ENCODE measurements around the gene PALM3.
"Not testable (repeated sequence)": the region's sequence is repeated elsewhere in the genome, so short reads cannot be mapped to it uniquely, and the experiment has no call there.

The PALM3 gene

DNA sequence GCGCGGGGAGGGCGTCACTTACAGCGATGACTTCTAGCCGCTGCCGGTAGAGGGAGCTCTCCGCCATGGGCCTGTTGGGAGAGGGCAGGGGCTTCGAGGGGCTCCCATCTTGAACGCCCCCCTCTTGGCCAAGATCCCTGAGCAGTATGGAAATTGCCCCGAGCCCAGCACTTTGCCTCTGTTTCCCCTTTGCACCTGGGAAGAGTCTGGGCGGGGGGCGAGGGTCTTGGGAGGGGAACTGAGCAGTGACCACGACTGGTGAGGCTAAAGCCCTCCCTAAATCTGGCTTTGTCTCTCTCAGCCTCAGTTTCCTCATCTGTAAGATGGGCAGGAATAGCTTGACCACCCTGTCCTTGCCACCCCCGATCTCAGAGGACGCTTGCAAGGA, 2.8 kb downstream of the PALM3 start:
- DNase-seq: no peak

DNA sequence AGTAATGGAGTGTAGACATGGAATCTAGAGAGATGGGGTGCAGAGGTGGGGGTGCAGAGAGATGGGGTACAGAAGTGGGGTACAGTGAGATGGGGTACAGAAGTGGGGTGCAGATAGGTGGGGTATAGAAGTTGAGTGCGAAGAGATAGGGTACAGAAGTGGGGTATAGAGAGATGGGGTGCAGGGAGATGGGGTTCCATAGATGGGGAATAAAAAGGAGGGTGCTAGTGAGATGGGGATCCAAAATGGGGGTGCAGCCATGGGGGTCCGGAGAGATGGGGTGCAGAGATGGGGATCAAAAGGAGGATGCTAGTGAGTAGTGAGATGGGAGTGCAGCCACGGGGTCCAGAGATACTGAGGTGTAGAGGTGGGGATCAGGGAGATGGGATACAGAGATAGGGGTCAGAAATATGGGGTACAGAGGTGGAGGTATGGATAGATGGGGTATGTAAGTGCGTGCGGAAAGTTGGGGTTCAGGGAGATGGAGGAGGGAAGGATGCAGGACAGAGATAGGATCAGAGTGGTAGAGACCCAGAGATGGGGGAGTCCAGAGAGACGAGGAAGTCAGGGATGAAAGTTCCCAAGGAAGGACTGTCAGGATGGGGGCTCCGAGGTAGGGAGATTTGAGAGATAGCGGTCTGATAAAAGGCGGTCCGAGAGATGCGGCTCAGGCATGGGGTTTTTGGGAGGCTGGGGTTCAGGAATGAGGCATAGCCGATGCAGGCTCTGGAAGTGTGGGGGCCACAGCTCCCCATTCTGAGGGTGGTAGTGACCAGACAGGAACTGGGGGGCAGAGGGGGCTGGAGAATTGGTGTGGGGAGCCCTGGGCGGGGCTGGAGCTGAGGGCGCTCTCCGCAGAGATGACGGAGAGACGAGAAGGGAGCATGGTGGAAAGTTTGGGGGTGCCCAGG, 3.4 kb downstream of the PALM3 start:
- no peak for DNase-seq

DNA sequence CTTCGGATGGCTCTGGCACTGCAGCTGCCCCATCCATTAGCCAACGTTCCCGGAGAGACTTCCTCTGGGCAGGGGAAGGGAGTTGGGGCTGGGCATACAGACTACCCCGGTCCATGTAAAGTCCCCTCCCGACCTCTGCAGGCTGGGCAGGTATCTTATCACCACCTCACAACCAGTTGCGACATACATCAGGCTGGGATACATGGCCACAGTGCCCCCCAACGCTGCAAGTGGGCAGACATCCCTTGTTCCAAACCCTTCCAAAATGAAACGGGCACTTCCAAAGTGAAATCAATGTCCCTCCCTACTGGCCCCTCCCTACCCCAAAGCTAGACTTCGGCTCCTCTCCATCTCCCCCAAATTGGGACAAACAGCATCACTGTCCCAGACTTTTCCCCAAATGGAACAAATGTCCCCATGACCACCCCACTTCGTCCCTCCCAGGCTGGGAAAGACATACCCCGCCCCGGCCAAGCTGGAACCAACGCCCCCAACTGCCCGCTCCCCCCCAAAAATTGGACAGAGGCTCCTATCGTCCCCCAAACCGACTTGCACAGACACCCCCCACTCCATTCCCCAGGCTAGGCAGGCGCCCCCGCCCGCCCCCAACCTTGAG, 5.0 kb downstream of the PALM3 start:
- no peak for DNase-seq

DNA sequence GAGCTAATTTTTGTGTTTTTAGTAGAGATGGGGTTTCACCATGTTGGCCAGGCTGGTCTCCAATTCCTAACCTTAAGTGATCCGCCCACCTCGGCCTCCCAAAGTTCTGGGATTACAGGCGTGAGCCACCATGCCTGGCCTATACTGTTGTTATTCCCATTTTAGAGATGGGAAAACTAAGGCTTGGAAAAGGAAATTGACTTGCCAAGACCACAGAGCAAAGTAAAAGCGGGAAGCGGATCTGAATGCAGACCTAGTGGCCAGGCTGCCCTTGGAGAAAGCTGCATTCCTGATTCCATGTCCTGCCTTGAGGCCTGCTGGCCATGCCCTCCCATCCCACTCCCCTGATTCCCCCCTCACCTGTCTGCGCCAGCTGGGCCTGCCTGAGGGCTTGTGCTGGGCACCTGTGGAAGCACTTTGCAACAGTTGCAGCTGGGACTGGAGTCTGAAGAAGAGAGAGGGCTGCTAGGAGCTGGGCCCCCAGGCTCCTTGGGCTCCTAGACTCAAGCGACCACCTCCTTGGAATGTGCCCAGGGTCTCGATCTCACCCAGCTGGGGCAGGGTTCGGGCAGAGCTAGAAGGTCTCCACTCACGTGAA, 5.7 kb downstream of the PALM3 start:
- no peak for DNase-seq

DNA sequence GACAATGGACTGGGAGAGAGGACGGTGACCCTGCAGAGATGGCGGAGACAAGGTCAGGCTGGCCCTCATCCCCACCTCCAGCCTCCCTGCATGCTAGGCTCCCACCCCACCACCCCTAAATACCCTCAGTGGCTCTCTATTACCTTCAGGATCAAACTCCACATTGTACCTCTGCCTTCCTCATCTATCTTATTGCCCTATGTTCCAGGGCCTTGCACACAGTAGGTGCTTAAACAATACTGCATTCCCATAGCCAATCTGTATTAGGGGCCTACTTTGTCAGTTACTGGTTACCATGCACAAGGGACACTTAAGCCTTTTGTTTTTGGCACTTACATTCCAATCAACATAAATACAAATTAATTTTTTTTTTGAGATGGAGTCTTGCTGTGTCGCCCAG, 6.5 kb downstream of the PALM3 start:
- no peak for DNase-seq

DNA sequence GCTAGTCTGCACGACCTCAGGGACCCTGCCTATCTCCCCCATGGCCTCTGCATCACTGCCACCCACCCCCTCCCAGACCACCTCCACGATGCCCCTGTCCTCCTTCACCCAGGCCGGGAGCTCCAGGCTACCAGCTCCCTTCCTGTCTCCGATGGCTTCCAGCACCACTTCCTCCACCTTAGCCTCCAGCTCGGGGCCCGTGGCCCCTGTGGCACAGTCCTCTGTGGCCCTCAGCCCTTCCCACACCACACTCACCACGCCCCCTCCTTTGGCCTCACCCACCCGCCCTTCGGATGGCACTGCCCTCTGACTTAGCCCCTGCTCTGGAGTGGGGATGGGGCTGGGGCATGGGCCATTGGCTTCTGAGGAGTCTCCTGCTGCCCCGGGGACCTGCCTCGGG, 7.2 kb downstream of the PALM3 start:
- DNase-seq: no peak

DNA sequence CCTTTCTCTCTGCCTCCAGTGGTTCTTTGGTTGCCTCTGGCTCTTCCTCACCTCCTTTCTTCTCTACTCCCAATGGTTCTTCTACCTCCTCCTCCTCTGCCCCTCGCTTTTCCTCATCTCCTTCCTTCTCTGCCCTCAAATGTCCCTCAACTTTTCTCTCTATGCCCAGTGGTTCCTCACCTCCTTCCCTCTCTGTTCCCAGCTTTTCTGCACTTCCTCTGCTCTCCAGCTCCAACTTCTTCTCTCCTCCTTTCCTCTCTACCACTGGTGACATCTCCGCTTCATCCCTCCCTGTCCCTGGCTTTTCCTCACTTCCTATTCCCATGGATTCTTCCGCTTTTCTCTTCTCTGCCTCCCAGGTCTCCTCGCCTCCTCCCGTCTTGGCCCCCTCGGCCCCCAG, 7.8 kb downstream of the PALM3 start:
- no peak for DNase-seq

DNA sequence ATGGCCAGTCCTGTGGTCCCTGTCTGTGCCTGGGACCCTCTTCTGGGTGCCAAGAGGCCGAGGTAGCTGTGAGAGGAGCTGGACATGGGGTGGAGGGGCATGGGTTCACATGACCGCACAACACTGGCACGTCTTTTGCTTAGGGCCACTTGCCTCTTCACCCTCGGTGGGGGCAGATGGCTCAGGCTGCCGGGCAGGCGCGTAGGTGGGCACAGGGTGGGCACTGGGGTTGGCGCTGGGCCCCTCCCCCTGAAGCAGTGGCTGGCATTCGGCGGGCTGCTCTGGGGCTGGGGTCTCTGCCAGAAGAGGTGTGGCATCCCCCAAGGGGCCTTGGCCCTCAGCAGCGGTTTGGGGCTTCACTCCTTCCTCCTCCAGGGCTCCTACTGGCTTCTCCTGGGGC, 8.4 kb downstream of the PALM3 start:
- DNase-seq: no peak

DNA sequence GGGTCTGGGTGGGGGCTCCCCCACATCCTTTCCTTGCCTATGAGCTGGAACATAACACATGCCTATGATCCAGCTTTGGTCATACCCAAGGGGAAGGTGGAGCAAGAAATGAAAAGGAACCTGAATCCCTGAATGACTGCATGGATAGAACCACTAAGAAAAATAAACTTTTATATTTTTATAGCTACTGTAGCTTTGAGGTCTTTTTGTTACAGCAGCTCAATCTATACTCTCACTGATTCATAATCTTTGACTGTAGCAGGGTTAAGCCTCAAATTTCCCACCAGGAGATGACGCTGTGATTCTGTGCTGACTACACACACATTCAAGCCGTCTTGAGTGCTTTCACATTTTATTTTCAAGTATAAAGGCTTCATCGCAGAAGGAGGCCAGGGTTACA, 8.8 kb downstream of the PALM3 start:
- DNase-seq: no peak

DNA sequence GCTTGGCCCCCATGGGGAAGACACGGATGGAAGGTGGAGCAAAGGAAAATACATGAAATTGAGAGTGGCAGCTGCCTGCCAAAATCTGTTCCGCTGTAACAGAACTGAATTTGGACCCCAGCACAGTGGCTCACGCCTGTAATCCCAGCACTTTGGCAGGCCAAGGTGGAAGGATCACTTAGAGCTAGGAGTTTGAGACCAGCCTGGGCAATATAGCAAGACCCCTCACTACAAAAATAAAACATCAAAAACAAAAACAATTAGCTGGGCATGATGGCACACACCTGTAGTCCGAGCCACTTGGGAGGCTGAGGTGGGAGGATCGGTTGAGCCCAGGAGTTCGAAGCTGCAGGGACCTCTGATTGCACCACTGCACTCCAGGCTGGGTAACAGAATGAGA, 9.4 kb downstream of the PALM3 start:
- no peak for DNase-seq

DNA sequence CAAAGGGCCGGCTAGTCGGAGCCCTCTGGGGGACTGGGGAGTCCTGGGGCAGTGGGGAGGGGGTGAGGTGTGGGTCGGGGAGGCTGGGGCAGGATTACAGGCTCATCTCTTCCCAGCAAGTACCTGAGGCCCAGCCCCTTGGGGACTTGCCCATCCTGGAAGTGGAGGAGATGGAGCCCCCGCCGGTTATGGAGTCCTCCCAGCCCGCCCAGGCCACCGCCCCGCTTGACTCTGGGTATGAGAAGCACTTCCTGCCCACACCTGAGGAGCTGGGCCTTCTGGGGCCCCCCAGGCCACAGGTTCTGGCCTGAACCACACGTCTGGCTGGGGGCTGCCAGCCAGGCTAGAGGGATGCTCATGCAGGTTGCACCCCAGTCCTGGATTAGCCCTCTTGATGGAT, 9.9 kb downstream of the PALM3 start:
- no peak for DNase-seq

DNA sequence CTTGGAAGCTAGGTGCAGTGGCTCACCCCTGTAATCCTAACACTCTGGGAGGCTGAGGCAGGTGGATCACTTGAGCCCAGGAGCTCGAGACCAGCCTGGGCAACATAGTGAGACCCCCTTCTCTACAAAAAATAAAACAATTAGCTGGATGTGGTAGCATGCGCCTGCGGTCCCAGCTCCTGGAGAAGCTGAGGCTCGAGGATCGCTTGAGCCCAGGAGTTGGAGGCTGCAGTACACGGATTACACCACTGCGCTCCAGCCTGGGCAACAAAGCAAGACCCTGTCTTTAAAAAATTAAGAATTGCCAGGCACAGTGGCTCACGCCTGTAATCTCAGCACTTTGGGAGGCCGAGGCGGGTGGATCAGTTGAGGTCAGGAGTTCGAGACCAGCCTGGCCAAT, 10.9 kb downstream of the PALM3 start:
- DNase-seq: not testable (repeated sequence)

DNA sequence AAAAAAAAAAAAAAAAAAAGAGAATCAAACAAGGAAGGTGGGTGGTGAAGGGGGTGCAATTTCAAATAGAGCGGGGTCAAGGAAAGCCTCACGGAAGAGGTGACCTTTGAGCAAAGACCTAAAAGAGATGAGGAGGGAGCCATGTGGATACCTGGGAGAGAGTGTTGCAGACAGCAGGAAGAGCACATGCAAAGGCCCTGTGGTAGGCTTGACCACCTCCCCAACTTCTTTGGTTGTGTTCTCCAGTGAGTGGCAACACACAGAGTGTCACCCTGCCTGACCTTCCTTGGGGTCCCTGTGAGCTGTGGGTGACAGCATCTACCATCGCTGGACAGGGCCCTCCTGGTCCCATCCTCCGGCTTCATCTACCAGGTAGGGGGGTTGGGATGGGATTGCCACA, 11.4 kb downstream of the PALM3 start:
- DNase-seq: no peak

DNA sequence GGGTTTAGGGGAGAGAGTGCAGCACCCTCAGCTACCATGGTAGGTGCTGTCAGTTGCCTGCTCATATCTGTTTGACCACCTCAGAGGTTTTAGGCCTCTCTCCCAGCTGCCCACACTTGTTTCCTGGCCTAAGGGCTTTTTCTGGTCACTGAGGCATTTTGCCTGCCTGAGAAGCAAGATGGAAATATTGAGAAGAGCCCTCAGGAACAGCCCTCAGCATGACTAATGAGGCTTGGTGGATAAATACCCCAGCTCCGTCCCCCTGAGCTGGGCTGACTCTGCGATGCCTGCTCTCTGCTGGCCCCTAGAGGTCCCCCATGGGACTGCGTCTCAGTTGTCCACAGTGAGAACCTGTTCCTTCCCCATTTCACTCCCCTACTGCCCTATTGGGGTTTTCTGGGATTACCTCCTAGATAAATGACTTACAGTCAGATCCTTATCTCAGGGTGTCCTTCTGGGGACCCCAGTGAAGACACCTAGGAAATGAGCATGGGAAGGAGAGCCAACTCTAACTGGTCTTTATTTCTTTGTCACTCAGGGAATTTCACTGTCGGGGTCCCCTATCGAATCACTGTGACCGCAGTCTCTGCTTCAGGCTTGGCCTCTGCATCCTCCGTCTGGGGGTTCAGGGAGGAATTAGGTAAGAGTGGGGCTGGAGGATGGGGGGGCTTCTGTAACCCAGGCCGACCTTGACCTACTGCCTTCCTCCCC, 13.3 kb downstream of the PALM3 start:
- peak; percentile 26 to 47 for DNase-seq

DNA sequence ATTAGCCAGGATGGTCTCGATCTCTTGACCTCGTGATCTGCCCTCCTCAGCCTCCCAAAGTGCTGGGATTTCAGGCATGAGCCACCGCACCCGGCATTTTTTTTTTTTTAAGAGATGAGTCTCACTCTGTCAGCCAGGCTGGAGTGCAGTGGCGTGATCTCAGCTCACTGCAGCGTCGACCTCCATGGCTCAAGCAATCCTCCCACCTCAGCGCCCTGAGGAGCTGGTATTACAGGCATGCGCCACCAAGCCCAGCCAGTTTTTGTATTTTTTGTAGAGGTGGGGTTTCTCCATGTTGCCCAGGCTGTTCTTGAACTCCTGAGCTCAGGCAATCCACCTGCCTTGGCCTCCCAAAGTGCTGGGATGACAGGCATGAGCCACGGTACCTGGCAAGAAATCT, 14.0 kb downstream of the PALM3 start:
- not testable (repeated sequence) for DNase-seq

DNA sequence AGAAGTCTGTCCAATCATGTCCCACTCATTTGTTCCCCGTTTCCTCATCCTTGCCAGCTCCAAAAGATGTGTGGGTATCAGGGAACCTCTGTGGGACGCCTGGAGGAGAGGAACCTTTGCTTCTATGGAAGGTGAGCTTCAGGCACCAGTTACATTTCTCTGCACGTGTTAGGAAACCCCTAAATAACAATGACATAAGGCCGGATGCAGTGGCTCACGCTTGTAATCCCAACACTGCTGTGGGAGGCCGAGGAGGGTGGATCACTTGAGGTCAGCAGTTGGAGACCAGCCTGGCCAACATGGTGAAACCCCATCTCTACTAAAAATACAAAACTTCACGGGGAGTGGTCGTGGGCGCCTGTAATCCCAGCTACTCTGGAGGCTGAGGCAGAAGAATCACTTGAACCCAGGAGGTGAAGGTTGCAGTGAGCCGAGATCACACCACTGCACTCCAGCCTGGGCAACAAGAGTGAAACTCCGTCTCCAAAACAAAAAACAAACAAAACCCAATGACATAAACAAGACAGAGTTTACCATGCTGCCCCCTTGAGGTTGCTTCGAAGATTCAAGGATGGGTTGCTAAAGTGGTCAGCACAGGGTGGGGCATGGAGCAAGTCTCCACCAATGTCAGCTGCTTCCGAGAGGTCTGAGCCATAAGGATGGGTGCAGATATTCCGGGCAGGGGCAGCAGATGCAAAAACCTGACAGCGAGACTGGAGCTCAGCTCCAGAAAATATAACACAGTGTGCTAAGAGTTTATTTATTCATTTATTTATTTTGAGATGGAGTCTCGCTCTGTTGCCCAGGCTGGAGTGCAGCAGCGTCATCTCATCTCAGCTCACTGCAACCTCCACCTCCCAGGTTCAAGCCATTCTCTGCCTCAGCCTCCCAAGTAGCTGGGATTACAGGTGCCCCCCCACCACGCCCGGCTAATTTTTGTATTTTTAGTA, 18.9 kb downstream of the PALM3 start:
- peak; percentile 23 to 31 for DNase-seq

DNA sequence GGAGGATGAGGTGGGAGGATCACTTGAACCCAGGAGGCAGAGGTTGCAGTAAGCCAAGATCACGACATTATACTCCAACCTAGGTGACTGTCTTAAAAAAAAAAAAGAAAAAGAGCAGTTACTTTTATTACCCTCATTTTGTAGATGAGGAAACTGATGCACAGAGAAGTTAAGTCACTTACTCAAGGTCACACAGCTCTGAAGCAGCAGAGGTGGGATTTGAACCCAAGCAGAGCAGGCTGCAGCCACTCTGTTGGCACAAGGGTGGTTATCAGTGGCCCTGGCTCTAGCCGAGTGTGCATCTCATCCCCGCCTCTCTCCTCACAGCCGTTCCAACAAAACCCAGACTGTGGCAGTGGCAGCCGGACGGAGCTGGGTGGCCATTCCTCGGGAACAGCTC, 22.7 kb downstream of the PALM3 start:
- no peak for DNase-seq

DNA sequence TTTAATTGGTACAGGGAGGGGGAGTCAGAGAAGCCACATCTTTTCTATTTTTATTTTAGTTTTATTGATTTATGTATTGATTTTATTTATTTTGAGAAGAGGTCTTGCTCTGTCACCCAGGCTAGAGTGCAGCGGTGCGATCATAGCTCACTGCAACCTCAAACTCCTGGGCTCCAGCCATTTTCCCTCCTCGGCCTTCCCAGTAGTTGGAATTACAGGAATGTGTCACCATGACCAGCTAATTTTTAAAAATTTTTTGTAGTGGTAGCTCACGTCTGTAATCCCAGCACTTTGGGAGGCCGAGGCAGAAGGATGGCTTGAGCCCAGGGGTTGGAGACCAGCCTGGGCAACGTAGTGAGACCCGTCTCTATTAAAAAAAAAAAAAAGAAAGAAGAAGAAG, 26.2 kb downstream of the PALM3 start:
- DNase-seq: no peak

DNA sequence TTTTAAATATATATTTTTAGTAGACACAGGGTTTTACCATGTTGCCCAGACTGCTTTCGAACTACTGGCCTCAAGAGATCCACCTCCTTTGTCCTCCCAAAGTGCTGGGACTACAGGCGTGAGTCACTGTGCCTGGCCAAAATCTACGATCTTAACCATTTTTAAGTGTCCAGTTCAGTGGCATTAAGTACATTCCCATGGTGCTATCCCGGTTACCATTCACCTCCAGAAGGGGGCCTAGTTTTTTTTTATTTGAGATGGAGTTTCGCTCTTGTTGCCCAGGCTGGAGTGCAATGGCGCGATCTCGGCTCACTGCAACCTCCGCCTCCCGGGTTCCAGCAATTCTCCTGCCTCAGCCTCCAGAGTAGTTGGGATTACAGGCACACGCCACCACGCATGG, 26.7 kb downstream of the PALM3 start:
- not testable (repeated sequence) for DNase-seq

DNA sequence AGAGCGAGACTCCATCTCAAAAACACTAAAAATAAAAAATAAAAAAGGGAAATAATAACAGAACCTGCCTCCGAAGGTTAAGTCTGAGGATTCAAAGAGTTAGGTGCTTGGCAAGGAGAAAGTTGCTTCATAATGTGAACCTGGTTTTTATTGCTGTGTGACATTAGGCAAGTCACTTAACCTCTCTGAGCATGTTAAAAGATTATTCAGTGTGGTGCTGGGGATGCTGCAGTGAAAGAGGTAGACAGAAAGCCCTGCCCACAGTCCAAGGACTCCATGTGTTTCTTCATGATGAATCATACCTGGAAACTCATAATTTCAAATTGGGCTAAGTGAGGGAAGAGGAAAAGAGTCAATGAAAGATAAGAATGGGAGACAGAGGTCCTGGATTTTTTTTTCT, 27.9 kb downstream of the PALM3 start:
- no peak for DNase-seq

DNA sequence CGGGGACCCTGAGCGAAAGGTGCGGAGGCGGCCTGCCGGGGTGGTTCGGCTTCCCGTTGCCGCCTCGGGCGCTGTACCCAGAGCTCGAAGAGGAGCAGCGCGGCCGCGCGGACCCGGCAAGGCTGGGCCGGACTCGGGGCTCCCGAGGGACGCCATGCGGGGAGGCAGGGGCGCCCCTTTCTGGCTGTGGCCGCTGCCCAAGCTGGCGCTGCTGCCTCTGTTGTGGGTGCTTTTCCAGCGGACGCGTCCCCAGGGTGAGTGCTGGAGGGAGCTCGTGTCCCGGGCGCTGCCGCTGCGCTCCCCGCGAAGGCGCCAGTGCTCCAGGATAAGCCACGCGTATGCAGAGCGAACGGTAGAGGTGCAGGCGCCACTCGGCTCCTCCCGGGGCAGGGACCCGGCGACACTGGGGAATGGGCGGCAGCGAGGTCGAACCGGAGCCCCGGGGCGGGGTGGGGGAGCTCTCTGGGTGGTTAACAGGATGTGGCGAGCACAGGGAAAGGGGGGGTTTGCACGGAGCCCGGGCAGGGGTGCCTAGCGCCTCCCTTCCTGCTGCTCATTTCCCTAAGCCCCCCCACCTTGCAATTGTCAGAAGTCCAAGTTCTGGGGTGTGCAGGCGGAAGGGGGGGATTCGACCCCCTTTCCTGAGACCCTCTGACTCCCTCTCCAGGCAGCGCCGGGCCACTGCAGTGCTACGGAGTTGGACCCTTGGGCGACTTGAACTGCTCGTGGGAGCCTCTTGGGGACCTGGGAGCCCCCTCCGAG, 30.0 kb downstream of the PALM3 start, which contains the start of gene IL27RA:
Gene IL27RA, plus strand, starts transcription at position 44 of the 762 bp plus-strand sequence. Its CDS starts 111 bp downstream, at position 155.
- DNase-seq: peak; percentile 18 to 34
